GM18508 (cell line): Measurements from ENCODE around the gene PPP1R12C.
"Not testable (repeated sequence)": the region's sequence is repeated elsewhere in the genome, so short reads cannot be mapped to it uniquely, and the experiment has no call there.

ENCODE experiments used
- ATAC-seq: cut with Tn5 transposase; IDR thresholded peaks from one replicate; pipeline ENCODE4 v1.9.1; 2021; ENCODE audit warnings: moderate number of reproducible peaks; ENCODE audit not compliant: insufficient read depth, unreplicated experiment

The PPP1R12C gene

GRCh38 chr19:55113570-55114039 lies 3.8 kb downstream of the PPP1R12C start:
- ATAC-seq: no peak

DNA sequence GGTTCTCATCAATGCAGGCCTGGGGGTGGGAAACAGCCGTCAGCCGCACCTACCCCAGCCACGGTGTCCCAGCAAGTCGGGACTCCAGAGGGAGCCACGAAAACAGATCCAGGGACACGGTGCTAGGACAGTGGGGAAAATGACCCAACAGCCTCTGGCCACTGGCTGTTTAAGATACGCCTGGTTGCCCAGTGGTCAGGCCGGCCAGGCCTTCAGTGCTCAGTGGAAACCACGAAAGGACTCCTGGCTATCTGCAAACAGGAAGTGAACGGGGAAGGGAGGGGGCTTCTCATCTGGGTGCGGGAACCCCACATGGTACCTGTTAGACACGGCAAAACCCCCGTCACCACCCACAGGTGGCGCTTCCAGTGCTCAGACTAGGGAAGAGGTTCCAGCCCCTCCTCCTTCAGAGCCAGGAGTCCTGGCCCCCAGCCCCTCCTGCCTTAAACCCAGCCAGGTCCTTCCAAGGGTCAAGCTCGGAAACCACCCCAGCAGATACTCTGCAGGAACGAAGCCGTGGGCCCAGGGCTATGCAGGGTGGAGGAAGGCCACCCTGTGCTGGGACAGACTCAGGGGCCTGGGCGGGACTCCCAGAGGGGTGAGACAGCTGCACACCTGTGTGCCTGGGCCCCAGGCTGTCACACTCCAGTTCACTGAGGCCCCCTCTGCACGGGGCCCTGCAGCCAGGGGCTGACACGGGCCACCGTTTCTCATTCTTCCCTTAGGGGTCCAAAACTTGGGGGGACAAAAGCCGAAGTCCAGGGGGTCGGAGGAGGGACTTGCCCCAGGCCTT lies 4.5 kb downstream of the PPP1R12C start:
- no peak for ATAC-seq

- no peak for ATAC-seq
These were observed 5.1 kb downstream of the PPP1R12C start for GRCh38 chr19:55112246-55112776.

DNA sequence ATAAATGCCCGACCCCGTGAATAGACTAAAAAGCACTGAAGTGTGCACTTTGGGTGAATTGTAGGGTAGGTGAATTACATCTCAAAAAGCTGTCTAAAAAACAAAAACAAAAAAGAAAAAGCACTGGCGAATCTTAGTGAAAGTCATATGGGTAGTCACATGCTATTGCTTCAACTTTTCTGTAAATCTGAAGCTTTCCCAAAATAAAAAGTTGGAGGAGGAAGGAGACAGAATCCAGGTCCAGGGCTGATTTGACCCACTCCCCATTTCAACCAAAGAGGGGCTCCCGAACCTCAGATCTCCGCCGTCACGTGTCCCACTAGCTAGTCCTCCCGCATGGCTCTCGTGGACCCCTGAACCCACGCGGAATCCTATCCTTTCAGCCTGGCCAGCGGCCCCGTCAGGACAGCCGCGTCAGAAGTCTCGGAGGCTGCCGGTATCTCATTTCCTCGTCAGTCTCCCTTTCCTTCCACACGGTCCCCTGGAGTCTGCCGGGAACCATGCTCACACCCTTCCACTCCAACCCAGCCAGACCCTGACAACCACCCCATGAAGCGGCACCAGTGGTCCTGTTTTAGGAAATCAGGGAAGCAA lies 6.1 kb downstream of the PPP1R12C start:
- ATAC-seq: no peak

GRCh38 chr19:55109527-55110291 lies 7.7 kb downstream of the PPP1R12C start:
- ATAC-seq: no peak

DNA sequence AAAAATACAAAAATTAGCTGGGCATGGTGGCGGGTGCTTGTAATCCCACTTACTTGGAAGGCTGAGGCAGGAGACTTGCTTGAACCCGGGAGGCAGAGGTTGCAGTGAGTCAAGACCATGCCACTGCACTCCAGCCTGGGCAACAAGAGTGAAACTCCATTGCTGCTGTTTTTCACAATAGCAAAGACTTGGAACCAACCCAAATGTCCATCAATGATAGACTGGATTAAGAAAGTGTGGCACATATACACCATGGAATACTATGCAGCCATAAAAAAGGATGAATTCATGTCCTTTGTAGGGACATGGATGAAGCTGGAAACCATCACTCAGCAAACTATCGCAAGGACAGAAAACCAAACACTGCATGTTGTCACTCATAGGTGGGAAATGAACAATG lies 10.2 kb downstream of the PPP1R12C start:
- ATAC-seq: not testable (repeated sequence)

- no peak for ATAC-seq
These were observed 10.8 kb downstream of the PPP1R12C start for GRCh38 chr19:55106591-55106990.

- no peak for ATAC-seq
These were observed 12.2 kb downstream of the PPP1R12C start for GRCh38 chr19:55105237-55105636.

GRCh38 chr19:55103190-55103589 lies 14.2 kb downstream of the PPP1R12C start:
- ATAC-seq: no peak

- no peak for ATAC-seq
These were observed 16.2 kb downstream of the PPP1R12C start for GRCh38 chr19:55101261-55101660.

DNA sequence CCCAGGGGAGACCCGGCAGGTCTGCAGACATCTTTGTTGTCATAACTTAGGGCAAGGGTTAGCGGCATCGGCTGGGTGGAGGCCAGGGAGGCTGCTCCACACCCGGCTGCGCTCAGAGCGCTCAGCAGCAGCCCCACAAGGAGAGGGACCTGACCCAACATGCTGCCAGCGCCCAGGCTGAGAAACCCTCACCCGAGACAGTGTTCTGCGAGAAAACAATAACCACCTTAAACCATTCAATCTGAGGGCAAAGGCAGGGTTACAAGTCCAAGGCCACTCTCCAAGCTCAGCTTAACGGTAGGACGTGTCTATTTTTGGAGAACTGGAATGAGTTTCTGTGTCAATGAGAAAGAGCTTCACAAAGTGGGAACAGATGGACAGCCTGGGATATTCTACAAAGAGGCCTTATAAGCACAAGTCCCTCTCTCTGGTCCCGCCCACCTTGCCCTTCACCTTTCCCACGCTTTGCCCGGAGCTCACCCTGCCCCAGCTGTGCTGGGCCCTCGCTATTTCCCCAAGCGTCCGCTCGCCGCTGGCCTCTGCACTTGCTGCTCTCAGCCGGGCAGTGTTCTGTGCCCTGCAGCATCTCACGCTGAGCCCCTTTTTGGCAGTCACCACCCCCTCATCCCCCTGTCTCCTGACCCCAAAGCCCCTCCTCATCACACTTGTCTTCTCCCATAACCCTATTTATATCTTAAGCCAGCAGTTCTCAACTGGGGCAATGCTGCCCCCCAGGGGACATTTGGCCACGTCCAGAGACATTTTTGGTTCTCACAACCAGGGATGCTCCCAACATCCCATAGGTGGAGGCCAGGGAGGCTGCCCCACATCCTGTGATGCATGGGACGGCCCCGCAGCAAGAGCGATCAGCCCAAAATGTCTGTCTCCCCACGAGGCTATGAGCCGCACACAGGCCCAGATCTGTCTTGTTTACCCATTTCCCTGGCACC lies 17.6 kb downstream of the PPP1R12C start:
- ATAC-seq: no peak

GRCh38 chr19:55098716-55099556 lies 18.5 kb downstream of the PPP1R12C start:
- ATAC-seq: no peak

DNA sequence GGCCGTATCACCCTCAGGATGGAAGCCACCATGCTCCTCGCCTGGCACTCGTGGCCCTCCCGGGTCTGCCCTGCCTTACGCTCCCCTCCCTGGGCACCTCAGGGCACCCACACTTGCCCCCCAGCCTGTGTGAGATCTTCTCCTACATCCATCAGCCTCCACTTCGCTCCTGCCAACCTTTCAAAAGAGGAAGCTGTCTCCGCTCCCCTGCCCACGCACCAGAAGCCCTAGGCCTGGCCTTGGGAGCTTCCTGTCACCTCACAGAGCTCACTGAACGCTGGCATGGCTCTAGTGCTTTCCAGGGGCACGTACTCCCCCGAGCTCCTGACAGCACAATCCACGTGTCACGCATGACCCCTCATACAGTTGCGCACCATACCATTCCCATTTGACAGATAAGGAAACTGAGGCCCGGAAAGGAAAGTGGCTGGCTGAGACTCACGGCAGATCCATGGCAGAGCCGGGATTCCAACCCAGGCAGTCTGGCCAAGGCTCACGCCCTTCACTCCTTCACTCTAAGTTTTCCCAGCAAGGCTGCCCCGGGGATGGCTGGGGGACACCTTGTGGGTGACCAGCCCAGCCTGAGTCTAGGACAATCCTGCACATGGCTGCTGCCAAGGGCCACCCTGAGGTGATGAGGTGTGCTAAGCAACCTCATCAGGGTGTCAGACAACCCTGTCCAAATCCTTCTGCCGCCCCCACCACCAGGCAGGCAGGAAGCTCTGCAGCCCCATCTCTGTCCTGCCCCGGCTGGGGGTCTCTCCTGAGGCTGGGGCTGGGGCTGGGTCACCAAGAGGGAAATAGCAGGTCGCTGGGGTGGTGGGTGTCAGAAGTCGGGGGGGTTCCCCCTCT lies 19.3 kb downstream of the PPP1R12C start:
- no peak for ATAC-seq

DNA sequence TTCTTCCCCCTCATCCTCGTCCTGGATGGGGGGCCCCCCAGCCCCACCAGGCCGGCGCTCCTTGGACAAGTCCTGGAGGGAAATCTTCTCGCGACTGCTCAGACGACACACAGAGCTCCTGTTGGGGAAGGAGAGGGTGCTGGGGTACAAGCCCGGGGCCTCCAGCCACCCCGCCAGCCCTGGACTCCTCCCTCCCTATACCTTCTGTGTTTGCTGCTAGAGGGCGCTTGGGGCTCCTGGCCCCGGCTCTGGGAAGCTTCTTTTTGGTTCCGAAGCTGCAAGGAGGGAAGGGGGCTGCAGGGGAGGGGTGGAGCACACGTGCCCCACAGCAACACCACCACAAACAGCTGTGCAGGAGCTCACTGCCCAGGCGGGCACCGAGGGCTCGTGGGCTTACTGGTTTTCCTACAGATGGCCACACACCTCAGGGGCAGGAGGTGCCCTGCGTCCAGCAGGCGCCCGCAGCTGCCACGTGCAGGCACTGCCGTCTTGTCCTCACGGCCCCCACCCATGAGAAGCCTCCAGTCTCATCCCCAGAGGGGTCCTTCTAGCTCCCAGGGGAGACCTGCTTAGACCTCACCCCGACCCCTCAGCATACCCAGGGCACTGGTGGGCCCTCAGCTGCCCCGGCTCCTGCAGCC lies 21.3 kb downstream of the PPP1R12C start:
- no peak for ATAC-seq

DNA sequence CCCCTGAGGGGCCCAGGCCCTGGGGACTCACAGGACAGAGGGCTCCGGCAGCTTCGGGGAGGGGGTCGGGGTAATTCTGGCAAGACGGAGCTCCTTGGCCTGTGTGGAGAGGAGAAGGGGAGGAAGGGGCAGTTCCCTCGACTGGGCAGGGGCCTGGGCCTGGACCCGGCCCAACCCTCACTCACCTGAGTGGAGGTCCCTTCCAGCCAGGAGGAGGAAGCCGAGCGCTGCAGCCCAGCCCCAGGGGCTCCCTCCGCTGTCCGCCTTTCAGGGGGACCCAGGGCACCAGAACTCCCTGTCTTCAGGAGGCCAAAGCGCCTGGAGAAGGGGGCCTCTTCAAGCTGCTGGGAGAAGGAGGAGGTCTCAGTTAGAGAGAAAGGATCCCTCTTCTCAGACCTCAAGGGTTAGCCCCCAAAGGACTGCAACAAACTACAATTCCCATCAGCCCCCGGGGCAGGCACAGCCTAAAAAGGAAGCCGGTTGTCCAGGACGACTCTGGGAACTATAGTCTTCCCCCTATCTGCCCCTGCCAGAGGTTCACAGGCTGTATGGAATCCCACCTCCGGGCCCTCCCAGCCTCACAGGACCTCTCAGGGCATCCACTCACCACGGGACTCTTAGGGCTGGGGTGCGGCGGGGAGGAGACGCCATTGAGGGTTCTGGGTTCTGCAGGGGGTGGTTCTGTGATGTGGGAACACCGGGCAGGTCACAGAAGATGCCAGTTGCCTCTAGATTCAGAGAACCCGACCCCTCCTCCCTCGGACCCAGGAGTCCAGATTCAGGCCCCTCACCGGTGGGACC lies 22.0 kb downstream of the PPP1R12C start:
- no peak for ATAC-seq

DNA sequence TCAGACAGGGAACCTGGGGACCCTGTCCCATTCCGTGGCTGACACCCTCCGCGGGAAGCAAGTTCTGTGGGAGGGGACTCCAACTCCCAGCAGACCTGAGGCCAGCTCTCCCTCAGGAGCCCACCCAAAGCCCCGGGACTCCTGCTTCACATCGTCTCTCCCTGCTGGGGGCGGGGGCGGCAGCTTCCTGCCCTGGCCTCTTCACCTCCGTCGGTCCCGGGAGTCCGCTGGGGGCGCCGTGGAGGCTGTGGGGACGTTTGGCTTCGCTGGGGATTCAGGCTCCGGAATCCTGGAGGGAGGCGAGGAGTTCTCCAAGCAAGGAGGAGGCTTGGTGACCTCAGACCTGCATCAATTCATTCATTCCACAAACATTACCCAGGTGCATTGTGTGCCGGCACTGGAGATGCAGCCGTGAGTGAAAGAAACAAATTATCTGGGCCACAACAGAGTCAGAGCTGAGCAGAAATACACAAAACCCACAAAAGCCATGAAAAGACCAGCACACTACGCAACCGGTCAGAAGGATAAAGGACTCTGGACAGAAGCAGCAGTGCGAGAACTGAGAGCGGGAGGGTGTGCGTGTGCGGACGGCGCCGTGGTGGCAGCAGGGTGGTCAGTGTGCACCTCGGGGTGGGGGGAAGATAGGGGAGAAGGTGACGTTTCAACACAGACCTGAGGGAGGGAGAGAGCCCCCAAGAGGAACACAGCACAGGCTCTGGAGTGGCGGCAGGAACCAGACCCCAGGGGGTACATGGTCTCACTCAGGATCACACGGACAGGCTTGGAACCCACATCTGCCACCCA lies 22.8 kb downstream of the PPP1R12C start:
- no peak for ATAC-seq
